ENCODE data around the gene CLPSL2.

The CLPSL2 gene

GRCh38 chr6:35747877-35748276 is 28.5 kb upstream of the CLPSL2 start:
- no peak for DNase-seq

DNA sequence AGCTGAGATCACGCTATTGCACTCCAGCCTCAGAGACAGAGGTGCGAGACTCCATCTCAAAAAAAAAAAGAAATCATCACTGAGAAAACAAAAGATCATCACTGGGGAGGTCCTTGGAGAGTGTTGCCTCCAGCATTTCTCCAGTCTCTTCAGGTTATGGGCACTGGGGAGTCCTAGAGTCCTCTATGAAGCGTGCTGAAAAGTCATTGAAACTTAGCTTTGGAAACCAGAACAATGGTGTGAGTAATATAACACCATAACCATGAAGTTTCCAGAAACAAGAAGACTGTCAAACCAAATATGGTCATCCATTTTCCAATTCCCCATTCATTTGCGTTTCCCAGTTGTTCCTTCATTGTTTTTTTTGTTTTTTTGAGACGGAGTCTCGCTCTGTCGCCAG is 25.8 kb upstream of the CLPSL2 start:
- DNase-seq: no peak

GRCh38 chr6:35751594-35751993 is 24.8 kb upstream of the CLPSL2 start:
- DNase-seq: no peak

- no peak for DNase-seq
Observed at GRCh38 chr6:35752330-35752729, 24.1 kb upstream of the CLPSL2 start.

DNA sequence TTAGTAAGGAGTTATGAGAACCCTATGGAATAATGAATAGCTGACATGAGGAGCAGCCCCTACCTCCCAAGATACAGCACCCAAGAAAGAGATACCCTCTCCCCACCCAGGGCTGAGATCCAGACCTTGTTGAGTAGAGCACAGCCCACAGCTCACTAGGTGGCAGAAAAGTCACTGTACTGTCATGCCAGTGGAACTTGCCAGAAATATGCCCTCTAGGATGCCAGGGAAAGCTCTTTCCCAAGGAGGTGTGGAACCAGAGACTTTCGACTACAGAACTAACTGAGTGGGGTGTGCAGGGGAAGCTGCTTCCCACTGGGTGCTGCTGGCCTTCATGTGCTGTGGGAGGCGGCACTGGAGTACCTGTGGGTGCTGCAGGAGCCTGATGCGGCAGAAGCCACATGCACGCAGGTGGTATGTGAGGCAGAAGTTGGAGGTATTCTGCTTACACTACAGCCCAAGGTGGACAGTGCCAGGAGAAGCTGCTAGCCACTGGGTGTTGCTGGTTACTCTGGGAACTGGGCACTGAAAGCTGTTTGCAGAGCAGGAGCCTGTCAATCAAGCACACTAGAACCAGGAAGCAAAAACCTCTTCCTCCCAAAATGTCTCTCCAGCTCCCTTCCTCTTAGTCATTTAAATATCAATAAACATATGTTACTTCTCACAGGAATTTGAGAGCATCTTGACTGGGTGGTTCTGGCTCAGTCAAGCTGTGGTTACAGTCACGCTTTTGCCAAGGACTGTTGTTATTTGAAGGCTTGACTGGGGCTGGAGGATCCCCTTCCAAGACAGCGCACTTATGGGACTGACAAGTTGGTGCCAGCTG is 21.7 kb upstream of the CLPSL2 start:
- no peak for DNase-seq

DNA sequence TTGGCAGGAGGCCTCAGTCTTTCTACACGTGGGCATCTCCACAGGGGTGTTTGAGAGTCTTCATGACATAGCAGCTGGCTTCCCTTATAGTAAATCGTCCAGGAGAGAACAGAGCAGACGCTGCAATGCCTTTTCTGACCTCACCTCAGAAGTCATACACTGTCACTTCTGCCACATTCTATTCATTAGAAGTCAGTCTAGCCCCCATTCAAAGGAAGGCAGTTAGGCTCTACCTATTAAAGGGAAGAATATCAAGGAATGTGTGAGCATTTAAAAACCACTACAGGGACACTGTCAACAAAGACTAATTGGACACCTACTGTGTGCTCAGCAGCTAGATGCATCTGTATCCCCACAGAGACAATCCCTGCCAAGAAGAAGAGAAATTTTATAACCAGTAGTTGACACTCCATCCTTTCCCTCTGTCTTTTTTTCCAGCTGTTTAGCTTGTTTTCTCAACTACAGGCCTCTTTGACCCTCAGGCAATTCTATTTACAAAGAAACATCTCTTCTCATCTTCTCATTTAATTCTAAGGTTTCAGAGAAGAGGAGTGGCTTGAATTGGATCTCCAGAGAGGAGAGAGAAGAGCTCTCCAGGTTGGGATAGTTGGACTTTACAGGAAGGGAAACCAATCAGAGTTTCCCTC is 21.0 kb upstream of the CLPSL2 start:
- no peak for DNase-seq

DNA sequence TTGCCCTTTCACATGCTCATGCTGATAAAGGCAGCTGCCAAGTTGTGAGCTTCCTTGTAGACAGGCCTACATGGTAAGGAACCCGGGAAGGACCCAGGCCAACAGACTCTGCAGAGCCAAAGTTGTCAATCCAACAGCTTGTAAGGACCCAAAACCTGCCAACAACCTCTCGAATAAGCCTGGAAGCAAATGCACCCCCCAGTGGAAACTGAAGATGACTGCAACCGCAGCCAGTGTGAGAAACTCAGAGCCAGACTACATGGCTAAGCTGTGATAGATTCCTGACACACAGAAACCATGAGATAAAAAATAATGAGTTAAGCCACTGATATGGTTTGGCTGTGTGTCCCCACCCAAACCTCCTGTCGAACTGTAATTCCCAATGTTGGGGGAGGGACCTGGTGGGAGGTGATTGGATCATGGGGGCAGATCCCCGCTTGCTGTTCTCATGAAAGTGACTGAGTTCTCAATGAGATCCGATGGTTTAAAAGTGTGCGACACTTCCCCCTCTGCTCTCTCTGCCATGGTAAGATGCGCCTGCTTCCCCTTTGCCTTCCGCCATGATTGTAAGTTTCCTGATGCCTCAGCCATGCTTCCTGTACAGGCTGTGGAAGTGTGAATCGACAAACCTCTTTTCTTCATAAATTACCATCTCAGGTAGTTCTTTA is 18.8 kb upstream of the CLPSL2 start:
- DNase-seq: no peak

- DNase-seq: no peak
Observed at GRCh38 chr6:35759426-35759825, 17.0 kb upstream of the CLPSL2 start.

GRCh38 chr6:35765739-35766138 is 10.7 kb upstream of the CLPSL2 start:
- DNase-seq: no peak

DNA sequence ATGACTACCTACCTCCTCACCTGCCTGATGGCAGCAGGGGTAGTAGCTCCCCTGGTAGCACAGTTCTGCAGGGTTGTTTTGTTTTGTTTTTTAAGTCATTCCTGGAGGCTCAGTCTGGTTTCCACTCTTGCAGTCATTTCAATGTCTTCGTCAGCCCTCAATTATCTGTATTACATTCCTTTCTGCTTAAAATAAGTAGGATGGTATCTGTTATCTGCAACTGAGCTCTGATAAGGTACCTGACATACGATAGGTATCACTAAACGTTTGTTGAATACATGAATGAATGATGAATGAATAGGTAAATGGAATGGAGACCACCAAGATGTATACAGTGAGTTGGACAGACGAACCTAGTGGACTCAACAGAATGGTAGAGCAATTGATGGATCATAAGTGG is 7.2 kb upstream of the CLPSL2 start:
- DNase-seq: no peak

GRCh38 chr6:35771343-35771627 is 5.1 kb upstream of the CLPSL2 start:
- no peak for DNase-seq

DNA sequence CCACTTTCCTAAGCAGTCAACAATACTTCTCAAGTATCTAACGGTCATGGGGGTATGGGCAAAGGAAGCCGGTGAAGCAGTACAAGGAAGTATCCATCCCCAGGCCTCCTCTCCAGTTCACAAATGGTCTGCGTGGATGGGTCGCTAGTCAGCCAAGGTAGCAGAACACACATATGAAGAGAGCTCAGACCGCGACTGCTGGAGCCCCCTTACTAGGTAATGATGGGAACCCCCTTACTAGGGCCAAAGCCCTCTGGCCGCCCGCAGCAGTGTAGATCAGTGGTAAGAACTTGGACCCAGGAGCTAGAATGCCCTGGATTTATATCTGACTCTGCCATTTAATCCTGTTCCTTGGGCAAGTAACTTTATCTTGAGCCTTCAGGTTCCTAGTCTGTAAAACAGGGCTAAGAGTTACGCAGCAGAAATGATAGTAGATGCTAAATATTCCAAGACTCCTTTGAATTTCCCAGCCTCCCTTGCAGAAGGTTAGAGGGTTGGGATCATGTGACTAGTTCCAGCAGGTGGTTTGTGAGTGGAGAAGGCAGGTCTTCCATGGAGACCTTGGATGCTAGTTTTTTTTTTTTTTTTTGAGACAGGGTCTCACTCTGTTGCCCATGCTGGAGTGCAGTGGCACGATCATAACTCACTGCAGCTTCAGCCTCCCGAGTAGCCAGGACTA is 2.1 kb upstream of the CLPSL2 start:
- DNase-seq: no peak

DNA sequence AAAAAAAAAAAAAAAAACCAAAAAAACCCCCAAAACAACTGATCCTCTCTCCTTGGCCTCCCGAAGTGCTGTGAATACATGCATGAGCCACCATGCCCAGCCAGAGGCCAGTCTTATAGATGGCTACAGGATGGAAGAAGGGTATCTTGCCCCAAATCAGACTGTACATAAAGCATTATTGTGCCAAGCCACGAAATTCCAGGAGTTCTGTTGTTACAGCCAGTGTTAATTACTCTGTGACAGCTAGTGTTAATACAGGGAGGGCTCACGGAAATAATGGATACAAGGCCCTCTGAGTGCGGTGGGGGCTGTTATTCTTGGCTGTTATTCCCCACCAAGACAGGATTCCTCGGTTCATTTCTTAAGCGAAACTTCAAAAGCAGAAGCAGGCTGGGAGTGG is 1.4 kb upstream of the CLPSL2 start:
- no peak for DNase-seq

GRCh38 chr6:35777356-35778102 is 1.1 kb downstream of the CLPSL2 start:
- DNase-seq: no peak

DNA sequence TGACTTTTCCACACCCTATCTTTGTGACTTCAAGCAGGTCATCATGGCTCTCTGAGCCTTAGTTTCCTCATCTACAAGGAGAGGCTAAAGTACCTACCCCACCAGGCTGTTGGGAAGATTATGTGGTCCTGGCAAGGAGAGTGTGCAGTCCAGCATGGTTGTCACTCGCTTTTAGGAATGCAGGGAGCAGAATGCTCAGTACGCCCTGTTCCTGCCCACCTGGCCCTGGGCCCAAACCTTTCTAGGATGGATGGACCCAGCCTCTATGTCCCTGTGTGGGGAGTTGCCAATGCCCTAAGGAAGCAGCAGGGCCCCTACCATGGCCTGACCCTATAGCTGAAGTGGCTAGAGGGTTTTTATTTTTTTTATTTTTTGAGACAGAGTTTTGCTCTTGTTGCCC is 2.0 kb downstream of the CLPSL2 start:
- no peak for DNase-seq

GRCh38 chr6:35780719-35781118 is 4.3 kb downstream of the CLPSL2 start, which contains the start of gene CLPSL1:
TSS of gene CLPSL1 (plus strand) at chr6:35781019. CDS start at chr6:35781111, 92 bp downstream.
- DNase-seq: no peak

DNA sequence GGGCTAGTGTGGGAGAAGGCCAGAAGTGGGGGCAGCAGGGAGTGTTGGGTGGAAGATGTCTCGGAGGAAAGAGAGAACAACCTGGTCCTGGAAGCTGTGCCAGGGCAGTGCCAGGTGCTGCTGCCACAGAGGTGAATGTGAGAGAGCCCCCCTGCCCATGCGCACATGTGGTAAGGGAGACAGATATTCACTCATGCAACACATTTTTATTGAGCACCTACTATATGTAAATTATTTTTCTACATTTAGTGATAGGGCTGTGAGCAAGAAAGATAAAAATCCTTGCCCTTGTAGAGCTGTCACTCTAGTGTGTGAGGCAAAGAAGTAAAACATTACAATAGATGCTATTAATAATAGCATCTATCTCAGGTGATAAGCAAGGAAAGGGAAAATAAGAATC is 4.9 kb downstream of the CLPSL2 start:
- no peak for DNase-seq

- DNase-seq: no peak
Observed at GRCh38 chr6:35782424-35782823, 6.0 kb downstream of the CLPSL2 start.

DNA sequence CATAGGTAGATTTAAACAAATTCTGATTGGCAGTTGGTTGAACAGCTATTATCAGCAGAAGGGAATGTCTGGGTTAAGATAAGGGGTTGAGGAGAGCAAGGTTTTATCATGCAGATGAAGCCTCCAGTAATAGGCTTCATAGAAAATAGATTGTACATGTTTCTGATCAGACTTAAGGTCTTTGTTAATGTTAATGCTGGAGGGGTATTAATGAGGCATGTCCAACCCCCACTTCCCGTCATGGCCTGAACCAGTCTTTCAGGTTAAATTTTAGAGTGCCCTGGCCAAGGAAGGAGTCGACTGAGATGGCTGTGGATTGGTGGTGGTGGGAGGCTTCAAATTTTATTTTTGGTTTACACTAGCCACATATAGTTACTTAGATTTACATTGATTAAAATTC is 7.8 kb downstream of the CLPSL2 start:
- no peak for DNase-seq

- DNase-seq: no peak
Observed at GRCh38 chr6:35786272-35786671, 9.9 kb downstream of the CLPSL2 start.

DNA sequence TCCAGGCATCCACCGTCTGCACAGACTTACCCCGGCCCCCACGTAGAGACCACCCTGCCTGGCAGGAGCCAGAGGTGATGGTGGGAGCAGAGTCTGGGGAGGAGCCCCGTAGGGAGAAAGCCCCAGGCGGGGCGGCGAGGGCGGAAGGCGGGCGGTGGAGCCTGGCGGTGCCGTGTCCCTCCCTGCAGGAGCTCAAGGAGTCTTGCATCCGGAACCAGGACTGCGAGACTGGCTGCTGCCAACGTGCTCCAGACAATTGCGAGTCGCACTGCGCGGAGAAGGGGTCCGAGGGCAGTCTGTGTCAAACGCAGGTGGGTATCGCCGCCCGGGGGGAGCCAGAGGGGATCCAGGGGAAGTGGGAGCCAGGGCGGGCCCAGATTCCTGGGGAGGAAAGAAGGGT is 10.4 kb downstream of the CLPSL2 start:
- no peak for DNase-seq

GRCh38 chr6:35787266-35788218 is 11.1 kb downstream of the CLPSL2 start:
- no peak for DNase-seq
